RWPE2 (cell line): ENCODE results near the gene FHL5.

ENCODE experiments used
- ATAC-seq: fragments of 200-7000 bp; cut with Tn5 transposase; 3 replicates; pipeline ENCODE4 v1.9.1; 2021; ENCODE audit warnings: low read depth
- DNase-seq: peaks from one replicate; pipeline ENCODE4 v3.0.0-alpha.2; 2020; ENCODE audit warnings: low spot score
- H3K27ac ChIP-seq: fragments of 450-650 bp; 2 replicates; pipeline ENCODE4 v1.5.1; 2017; ENCODE audit warnings: mild to moderate bottlenecking; ENCODE audit not compliant: poor library complexity, severe bottlenecking
- H3K27me3 ChIP-seq: fragments of 250-450 bp; sonication (Bioruptor Pico); 2 replicates; pipeline ENCODE4 v1.5.1; 2021; ENCODE audit warnings: mild to moderate bottlenecking, moderate library complexity; ENCODE audit not compliant: insufficient read depth, poor library complexity, severe bottlenecking
- H3K36me3 ChIP-seq: fragments of 250-450 bp; sonication (Bioruptor Pico); 2 replicates; pipeline ENCODE4 v1.5.1; 2020; ENCODE audit warnings: low read depth, mild to moderate bottlenecking, moderate library complexity
- H3K4me1 ChIP-seq: fragments of 250-450 bp; sonication (Bioruptor Pico); 2 replicates; pipeline ENCODE4 v1.5.1; 2021; ENCODE audit warnings: mild to moderate bottlenecking, moderate library complexity; ENCODE audit not compliant: insufficient read depth, poor library complexity, severe bottlenecking
- H3K4me3 ChIP-seq: fragments of 250-450 bp; sonication (Bioruptor Pico); 2 replicates; pipeline ENCODE4 v1.5.1; 2021; ENCODE audit warnings: mild to moderate bottlenecking, moderate library complexity; ENCODE audit not compliant: severe bottlenecking
- H3K9me3 ChIP-seq: fragments of 250-450 bp; sonication (Bioruptor Pico); 2 replicates; pipeline ENCODE4 v1.5.1; 2021; ENCODE audit warnings: mild to moderate bottlenecking, moderate library complexity; ENCODE audit not compliant: severe bottlenecking
- CTCF ChIP-seq: fragments of 450-650 bp; IDR thresholded peaks from one replicate; pipeline ENCODE4 v1.5.1; 2017; ENCODE audit warnings: mild to moderate bottlenecking, moderate library complexity; ENCODE audit not compliant: poor library complexity, severe bottlenecking

Gene FHL5

GRCh38 chr6:96571551-96571950 lies 8.6 kb downstream of the FHL5 start:
- H3K36me3 ChIP-seq = no peaks in the 10 kb centered on the region
- DNase-seq (no peak), ATAC-seq (no peak)
- no peaks in the 10 kb centered on the region for H3K9me3 ChIP-seq
- no peaks in the 10 kb centered on the region for H3K4me1 ChIP-seq
- H3K27me3 ChIP-seq = peaks cover 7% of the 10 kb centered on the region
- no peak overlapping the region for H3K4me3 ChIP-seq
- H3K27ac ChIP-seq = no peak overlapping the region
- no peak for TF ChIP-seq CTCF

DNA sequence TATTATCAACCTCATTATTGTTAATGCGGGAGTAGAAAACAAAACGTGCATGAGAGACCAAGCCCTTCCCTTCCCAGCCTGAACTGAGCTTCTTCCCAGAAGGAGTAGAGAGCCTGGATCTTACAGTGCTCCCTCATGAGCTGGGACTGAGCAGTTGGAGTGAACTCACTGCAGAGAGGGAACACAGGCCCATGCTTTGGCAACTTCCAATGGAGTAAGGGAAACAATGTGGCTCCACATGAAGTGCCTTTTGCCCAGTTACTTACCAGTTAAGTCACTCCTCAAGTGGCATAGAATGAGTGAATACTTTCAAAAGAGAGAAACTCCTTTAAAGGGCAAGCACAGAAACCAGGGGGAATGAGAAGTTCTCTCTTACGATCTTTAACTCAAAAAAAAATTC lies 12.4 kb downstream of the FHL5 start:
- Histone ChIP-seq H3K36me3 (no peaks in the 10 kb centered on the region), H3K4me3 (no peak overlapping the region), H3K4me1 (no peaks in the 10 kb centered on the region), H3K9me3 (no peaks in the 10 kb centered on the region), H3K27ac (no peak overlapping the region), H3K27me3 (peaks cover 22% of the 10 kb centered on the region)
- DNase-seq (no peak), ATAC-seq (no peak)
- TF ChIP-seq CTCF = no peak

GRCh38 chr6:96576221-96576620 lies 13.3 kb downstream of the FHL5 start:
- TF ChIP-seq CTCF = no peak
- H3K27me3 ChIP-seq = peaks cover 22% of the 10 kb centered on the region

GRCh38 chr6:96582021-96582420 lies 19.1 kb downstream of the FHL5 start:
- Histone ChIP-seq H3K4me1 (no peaks in the 10 kb centered on the region), H3K27me3 (peaks cover 17% of the 10 kb centered on the region), H3K27ac (no peak overlapping the region), H3K4me3 (no peak overlapping the region), H3K9me3 (no peaks in the 10 kb centered on the region), H3K36me3 (no peaks in the 10 kb centered on the region)
- ATAC-seq (no peak), DNase-seq (no peak)
- TF ChIP-seq CTCF = no peak

More at GRCh38 chr6:96576221-96576620, 13.3 kb downstream of the FHL5 start:
- no peak overlapping the region for H3K4me3 ChIP-seq
- DNase-seq (no peak), ATAC-seq (no peak)
- no peaks in the 10 kb centered on the region for H3K9me3 ChIP-seq
- H3K4me1 ChIP-seq = no peaks in the 10 kb centered on the region
- no peaks in the 10 kb centered on the region for H3K36me3 ChIP-seq
- no peak overlapping the region for H3K27ac ChIP-seq

GRCh38 chr6:96582436-96582835 lies 19.5 kb downstream of the FHL5 start:
- H3K27me3 ChIP-seq = peaks cover 13% of the 10 kb centered on the region
- no peak for TF ChIP-seq CTCF
- DNase-seq (no peak), ATAC-seq (no peak)
- no peaks in the 10 kb centered on the region for H3K4me1 ChIP-seq
- no peak overlapping the region for H3K27ac ChIP-seq
- H3K36me3 ChIP-seq = no peaks in the 10 kb centered on the region
- H3K4me3 ChIP-seq = no peak overlapping the region
- H3K9me3 ChIP-seq = no peaks in the 10 kb centered on the region
